ENCODE results near the gene MC3R. TPM values are rescaled to one million over a fixed set of nuclear protein-coding genes. Genes with fewer than 3 reads are reported as not detected.

Gene MC3R
- total RNA-seq, 6 donors from 2014 or later, result not detected

Small RNA genes within 50 kb of the gene (small RNA-seq; reads per million reads assigned to genes)
- gene RNA5SP487, result 0 to 0.14 (median 0.05) reads per million in 4 donors

Other genes starting within 250 kb of the MC3R start
- gene CBLN4, start 243.2 kb upstream of the MC3R start, total RNA-seq, result 1 to 10 TPM in 1 of 6 donors, under 1 TPM in 1, not detected in 4; 0.26 to 2.3 TPM
- 10 to 100 TPM; 15.0 to 41.2 (median 31.6) TPM for gene FAM210B, start 110.2 kb downstream of the MC3R start, total RNA-seq
- 1 to 10 TPM in 4 of 6 donors, under 1 TPM in 1, not detected in 1; 0.44 to 3.9 (median 3.3) TPM for gene AURKA, start 143.5 kb downstream of the MC3R start, total RNA-seq
- gene CSTF1, start 143.9 kb downstream of the MC3R start, total RNA-seq, result 10 to 100 TPM in 5 of 6 donors, 1 to 10 TPM in 1; 3.3 to 30.5 (median 22.5) TPM
- 10 to 100 TPM; 13.4 to 31.4 (median 19.5) TPM for gene CASS4, start 163.5 kb downstream of the MC3R start, total RNA-seq
- gene RTF2, start 219.9 kb downstream of the MC3R start, total RNA-seq, result 10 to 100 TPM; 35.6 to 87.8 (median 63.5) TPM

Measured in upper lobe of left lung (tissue), 6 donors.